NCI-H69 (cell line): ENCODE data around the gene ETS2.

Experiments used
- DNase-seq: peaks from one replicate; lab custom pipeline; 2025; lab: John Stamatoyannopoulos, UW

ETS2 gene

DNA sequence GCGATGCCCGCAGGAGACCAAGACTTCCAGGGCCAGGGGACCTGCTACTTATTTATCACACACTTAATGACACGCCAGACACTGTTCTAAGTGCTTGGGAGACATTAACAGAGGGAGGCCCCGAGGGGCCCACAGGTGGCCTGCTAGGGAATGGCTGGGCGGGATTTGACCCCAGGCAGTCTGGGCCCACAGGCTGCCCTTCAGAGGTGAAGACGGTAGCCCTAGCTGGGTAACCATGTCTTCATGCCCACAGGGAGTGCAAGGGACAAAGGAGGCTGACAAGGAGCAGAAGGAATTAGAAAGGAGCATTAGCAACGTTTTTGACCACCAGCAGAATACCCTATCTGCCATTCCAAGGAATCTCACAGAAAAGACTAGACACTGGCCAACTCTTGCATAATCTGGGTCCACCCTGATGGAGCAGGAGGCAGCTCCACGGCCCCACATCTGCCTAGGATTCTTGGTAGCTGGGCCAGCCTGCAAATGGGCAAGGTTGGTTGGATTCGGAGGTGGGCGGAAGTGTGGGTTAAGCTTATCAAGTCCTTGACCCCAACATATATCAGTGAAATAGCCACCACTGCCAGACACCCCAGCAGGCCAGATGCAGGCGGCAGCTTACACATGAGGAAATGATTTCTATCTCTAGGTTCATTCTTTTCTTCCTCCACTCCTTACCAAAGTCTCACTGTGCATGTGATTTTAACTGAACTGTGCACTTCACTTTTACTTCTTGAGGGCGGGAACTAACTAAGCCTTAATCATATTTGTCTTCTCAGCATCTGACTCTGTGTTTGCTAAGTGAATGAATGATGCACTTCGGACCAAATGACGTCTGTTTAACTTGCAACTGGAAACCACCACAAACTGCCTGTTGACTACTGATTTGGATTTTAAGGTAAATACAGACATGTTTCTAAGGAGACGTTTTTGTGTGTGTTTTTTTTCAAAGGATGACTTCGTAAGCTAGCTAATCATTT is 3.4 kb upstream of the ETS2 start:
- DNase-seq: peak; percentile 51

DNA sequence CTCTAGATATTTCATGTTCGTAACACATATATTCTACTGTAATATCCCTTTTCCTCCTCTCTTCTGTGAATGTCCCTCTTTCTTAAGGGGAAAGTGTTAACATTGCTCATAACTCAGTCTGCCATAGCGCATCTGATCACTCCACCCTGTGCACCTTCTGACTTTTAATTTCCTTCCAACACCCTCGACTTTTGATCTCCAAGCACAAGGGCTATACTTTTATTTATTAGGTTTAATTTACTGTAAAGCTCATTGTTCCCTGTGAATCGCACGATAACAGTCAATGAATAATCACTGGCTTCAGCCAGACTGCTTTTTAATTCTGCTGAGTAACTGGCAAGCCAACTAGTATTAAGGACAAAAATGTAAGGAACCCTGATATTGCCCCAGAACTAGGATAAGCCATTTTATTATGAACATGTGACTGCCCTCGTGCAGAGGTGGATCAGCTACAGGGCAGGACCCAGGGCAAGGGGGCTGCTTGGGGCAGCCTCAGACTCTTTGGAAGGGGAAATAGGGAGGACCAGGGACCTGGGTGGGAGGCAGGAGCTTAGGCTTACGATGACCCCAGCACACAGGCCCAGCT is 2.6 kb upstream of the ETS2 start:
- no peak for DNase-seq

DNA sequence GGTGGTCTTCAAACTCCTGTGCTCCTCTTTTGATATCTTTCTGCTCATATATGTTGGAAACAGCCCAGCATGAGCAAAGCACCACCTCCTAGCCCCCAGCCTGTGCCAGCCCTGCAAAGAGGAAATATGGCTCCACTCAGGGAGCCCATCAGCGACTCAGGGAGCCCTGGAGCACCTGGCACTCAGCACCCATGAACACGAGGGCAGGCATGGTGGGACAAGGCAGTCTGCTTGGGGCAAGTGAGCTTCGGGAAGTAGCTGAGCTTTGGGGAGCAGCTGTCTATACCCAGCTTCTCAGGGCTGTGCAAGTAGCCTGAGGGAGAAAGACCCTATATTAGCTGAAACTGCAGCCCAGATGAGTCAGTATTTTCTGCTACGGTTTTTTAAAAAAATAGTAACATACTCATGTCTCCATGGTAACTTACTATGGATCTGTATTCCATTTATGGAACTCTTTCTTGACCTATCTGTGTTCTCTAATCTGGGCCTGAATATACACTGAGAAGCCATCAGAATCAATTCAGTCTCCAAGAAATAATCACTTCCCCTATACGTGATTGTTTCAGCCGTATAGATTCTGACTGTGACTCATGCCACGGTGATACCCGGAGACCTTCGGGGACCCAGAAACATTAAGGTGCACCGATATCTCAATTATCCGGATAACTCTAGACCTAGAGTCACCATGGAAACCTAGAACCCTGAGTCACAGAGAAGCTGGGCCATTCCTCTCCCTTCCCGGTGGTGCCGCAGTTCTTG is 1.5 kb upstream of the ETS2 start:
- DNase-seq: no peak

DNA sequence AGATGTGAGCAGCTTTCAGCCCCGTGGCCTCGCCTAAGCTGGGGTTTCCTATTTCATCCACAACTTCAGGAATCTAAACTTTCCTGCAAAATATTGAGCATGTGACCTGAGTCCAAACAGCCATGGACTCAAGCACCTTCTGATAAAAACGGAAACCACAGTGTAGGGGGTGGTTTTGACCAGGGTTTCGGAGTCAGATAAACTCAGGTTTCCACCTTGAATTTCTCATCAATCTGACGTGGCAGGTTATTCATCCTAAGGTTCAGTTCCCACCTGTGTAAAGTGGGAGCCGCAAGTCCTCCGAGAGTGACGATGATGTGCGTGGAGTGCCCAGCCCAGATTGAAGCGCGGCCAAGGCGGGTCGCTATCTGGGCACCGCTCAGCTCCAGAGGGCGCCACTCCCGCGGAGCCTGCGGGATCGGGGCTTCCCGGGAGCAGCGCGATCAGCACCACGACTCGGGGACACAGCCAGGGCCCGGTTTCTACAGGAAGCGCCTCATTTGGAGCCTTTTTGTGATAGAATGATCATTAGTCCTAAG is 871 bp upstream of the ETS2 start:
- DNase-seq: peak; percentile 80

DNA sequence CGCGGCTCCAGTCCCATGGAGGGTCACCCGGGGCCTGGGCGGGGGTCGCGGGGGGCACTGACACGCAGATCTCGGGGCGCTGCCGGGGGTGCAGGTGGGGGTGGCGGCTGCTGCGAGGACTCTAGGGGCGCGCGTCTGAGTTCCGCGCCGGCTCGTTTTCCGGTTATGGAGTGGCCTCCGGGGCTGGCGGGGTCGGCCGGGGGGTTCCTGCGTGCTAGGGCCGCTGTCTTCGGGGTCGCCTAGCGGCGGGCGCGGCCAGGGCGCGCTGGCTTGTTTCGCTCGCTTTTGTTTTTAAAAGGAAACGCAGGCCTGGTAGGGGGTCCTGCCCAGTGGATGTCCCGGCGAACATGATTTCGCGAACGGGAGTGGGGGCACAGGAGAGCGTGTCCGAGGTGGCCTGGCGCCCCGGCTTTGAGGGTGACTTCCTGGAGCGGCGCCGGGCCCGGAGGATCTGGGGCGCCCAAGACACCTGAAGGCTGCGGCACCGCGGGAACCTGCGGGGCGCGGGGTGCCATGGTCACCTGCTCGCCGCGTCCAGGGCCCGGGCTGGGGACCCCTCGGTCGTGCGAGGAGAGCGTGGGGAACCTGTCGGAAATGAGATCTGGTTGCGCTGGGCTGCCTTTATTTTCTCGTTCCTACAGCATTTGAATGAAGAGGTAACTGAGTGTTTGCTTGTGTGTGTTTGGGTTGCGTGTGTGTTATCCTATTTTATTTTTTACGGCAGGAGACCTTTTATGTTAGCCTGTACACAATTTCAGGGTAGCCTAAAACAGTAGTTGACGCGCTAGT is 618 bp downstream of the ETS2 start:
- peak; percentile 67 for DNase-seq

DNA sequence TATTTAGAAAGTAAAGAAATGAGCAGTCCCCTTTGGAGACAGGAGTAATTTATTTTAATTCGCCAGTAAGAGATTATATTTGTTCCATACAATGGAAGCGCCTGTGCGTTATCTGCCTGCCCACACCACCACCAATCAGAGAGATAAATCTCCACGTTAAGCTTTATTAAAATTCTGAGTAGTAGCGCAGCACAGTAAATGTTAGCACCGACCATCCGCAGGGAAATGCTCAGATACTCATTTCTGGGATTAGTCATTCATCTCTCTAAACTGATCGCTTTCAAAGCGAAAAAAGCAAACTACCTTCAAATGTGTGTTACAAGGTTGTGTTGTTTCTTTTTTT is 1.2 kb downstream of the ETS2 start:
- peak; percentile 59 for DNase-seq

DNA sequence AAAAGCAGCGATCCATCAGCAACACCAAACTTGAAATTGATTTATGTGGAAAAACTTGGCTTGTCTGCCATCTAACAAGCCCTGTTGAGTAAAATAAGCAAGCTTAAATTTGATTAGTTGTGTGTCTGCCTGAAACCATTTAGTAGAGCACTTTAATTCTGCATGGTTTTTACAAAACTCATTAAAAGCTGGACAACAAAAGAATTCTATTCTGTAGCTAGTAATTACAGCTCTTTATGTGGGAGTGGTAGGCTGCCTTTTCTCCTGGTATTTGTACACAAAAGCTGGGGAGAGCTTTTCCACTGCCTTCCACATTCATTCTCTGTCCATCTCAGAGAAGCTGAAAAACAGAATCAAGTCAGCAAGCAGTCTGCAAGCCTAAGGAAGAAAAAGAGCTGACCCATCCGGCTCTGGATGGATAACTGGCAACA is 1.7 kb downstream of the ETS2 start:
- peak; percentile 93 for DNase-seq

DNA sequence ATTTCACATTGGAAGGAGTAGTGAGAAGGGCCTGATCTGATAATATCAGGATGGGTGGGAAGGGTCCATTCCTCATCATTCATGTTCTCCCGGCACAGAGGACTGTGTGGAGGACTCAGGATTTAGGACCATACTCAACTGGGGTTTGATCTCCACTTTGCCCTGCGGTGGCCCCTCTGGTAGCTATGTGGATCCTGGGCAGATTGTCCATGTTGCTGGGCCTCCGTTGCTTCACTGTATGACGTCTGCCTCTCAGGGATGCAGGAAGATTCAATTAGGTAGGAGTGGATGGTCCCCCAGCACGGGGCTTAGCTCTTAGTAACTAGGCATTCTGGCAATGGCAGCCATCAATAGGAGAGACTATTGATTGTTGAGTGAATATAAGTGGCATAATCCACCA is 2.3 kb downstream of the ETS2 start:
- DNase-seq: peak; percentile 45

DNA sequence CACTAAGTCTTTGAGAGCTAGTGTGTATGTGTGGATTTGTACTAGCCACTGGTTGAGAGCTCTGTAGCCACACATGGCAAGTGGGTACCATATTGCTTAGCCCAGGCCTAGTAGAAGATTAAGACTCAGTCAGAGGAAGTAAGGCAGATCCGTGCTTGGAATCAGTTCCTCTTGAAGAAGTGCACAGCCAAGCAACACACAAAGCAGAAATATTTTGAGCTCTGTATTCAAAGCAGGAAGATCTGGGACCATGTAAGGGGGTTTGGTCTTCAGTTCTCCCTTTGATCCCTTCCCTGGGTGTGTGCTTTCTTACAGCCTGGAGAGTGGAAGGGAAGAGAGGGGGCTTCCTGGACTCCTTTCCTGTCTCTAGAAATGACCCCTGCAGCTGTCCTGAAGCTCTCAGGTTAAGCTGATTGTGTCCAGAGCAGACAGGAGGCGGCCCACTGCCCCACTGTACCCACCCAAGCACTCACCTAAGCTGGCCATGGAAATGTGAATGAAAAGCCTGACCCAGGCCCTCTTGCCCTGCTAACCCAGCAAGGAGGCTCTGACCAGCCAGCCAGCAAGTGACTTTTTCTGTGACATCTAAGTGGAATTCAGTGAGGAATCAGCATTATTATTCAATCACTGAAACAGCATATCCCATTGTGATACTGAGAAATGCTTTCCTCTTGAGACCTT is 3.6 kb downstream of the ETS2 start:
- DNase-seq: no peak

DNA sequence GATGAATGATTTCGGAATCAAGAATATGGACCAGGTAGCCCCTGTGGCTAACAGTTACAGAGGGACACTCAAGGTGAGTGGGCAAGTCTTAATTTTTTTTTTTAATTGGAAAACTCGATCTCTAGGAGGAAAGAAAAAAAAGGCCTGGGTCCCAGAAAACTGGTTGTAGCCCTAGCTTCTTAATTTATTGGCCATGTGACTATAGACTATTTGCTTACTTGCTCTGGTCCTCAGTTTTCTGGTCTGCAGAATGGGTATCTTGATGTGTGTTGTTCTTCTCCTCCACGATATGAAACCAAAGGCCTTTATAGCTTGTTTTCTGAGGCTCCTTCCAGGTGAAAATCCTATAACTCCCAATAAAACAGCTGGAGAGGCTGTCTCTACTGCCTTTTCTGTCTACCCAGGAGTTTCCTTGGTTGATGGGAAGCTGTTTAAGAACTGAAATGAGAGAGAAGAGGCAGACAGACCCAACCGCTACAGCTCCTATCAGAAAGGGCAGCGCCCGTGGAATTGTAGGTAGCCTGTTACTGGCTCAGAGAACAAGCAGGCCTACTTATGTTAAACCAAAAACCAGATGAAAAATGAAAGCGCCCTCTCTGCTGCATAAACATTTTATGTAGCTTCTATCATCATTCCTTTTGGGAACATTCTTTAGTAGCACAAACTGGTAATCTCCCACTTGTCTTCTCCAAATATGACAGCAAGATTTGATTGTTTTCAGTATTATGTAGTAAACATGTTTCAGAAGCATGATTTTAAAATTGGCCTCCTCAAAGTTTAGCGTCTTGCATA is 4.5 kb downstream of the ETS2 start:
- no peak for DNase-seq

DNA sequence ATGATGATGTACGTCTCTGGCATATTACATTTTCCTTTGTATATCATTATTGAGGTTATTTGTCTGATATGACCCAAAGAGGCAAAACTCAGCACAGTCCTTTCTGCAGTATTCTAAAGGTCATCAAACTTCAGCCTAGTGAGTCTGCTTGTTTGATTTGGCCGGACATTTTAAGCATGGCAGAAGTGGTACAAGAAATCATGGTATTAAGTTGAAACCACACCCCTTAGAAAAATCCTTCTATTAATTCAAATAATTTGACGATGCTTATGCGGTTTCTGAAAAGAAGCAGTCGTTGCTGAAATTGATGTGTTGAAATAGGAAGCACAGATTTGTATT is 5.1 kb downstream of the ETS2 start:
- DNase-seq: no peak

DNA sequence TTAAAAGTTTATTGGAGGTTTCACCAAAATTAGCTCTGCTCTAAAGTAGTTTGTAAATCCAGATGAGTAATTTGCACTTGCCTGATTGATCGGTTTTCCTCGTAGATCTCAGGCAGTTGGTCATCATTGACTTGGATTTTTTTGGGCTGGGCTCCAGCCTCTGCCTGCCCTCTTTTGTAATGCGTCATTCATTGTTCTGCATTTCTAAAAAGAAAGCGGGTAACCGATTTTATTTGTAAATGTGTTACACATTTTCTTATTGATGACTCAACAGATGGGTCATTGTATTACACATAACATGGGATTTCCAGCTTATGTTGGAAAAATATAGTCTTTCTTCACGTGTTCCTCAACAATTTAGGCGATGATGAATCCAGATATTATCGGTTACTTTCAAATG is 5.5 kb downstream of the ETS2 start:
- no peak for DNase-seq

DNA sequence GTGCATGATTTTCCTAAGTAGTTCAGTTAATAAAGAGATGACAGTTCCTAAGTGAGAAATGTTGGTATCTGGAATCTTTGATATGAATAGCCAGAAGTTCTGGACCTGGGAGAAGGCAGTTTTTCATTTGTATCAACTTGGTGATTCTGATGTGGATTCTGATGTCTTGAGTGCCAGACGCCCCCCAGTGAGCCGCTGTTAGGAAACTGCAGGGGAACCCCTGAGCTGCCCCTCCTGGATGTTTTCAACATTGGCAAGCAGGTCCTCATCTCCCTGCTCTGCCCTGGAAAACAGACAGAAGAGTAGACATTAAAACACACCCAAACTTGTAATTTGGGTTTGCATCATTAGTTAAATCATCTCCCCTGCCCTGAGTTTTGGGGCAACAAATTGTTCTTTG is 7.4 kb downstream of the ETS2 start:
- DNase-seq: no peak

DNA sequence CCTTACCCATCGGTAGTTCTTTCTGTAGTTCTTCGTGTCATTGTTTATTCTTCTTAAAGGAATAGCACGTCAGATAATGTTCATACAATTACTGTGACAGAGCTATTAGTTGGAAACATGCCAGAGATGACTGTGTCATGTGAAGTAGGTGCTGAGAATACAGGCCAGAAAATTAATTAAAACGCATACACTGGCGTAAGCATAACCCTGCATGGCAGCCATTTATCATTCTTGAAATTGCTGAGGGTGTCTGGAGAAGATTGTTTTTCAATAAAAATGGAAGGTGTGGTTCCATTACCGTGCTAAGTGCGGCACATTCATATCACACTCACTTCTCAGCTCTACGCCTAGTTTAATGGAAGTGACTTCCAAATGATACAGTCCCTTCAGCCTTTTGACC is 7.8 kb downstream of the ETS2 start:
- DNase-seq: peak; percentile 13

DNA sequence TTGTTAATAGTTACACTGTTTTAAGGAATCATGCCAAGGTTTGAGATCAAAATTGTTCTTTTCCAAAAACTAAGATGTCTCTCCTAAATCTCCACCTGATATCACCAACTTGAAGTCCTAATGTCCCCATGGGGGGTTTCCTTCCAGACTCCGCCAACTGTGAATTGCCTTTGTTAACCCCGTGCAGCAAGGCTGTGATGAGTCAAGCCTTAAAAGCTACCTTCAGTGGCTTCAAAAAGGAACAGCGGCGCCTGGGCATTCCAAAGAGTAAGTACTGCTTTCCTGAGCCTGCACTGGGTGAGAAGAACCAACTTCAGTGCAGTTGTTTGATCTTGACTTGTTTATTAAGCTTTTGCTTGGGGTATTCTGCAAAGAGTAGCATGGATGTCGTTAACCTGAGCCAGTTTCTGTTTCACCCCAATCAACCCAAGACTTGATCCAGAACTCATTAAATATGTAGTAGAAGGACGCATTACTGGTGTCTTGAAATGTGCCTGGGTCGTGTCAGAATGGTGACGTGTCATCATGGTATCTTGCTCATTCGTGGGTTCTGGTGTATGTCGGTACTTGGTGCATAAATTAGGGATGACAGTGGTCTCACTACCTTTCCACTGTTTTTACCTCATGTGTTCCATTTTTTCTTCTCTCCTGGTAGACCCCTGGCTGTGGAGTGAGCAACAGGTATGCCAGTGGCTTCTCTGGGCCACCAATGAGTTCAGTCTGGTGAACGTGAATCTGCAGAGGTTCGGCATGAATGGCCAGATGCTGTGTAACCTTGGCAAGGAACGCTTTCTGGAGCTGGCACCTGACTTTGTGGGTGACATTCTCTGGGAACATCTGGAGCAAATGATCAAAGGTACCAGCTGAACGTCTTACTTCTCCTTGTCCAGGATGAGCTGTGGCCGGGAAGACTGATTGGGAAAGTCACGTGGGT is 8.7 kb downstream of the ETS2 start:
- no peak for DNase-seq

DNA sequence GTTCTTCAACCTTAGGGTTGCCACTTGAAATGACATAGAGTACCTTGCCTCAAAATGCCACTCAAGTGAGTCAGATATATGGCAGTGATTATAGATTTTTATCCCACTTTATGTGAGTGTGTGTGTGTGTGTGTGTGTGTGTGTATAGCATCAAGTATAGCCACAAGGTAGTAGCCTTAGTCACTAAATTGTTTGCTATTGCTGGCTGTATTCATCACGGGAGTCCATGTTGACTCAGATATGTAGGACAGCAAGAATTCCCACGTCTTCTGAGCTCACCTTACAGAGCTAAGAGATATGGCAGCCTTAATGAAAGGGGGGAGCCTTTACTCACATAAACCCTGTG is 9.3 kb downstream of the ETS2 start:
- no peak for DNase-seq

DNA sequence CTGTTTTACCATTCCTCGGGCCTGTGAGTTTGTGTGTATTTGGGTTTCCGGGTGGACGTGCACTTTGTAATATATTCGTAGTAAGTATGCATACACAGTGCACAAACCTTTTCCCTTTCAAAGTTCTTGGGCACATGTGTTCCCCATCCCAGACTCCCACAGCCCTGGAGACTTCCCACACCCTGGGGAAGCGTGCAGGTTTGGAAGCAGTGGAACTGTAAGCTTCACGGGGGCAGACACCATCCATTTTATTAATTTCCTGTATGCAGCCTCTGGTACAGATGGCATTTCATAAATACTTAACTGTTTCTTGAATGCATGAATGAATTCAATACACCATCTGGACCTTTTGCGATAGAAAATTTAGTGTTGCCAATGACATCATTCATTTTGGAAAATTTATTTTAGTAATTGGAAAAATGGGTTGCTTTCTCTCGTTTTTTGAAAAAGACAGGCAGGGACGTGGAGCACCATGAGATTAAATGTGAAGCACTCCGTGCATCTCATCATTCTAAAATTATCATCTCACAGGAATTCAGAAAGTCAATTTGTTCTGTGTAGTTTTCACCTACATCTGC is 10.8 kb downstream of the ETS2 start:
- DNase-seq: no peak

DNA sequence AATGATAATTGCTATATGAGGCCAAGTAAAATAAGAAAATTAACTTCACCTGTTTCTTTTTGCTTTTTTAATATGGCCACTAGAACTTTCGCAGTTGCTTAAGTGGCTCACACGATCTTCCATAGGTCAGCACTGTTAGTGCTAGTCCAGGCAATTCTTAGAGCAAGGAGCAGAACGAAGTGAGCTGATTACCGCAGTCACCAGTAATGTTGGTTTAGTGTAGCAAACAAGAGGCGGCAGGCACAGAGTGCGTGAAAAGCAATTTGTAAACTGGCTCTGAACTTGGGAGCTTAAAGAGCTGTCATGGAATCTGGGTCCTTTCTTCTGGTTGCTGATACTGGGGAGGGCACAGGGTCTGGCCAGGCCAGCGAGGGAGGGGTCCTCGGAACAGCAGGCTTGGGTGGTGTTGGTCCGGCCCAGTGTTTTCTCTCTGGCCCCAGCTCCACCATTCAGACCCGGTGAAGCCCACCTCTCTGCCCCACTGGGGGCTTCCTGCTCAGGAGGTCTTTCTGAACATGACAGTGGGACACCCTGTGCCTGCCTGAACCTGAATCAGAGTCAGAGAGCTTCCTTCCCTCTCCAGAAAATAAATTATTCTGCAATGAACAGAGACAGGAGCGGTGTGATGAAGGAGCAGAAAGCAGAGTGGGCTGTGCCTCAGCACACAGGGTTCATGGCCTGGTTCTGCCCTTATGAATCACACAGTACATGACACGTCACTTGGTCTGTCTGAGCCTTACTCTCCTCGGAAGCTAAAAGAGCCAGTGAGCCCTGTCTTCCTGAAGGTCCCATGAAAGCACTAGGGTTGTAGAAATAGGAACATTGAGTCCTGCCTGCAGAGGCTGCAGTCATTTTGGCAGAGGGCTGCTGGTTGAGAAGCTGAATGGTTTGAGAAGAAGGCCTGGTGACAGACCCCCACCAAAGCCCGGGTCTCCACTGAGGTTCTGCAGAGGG is 11.9 kb downstream of the ETS2 start:
- no peak for DNase-seq
